CD4-positive, alpha-beta T cell treated with Interleukin-17A for 4 hours (primary cell): ENCODE measurements around the gene EXD3.
"Not testable (repeated sequence)": the region's sequence is repeated elsewhere in the genome, so short reads cannot be mapped to it uniquely, and the experiment has no call there.

ENCODE experiments used
- DNase-seq: peaks from one replicate; pipeline ENCODE4 v3.0.0-alpha.2; 2020; ENCODE audit warnings: mixed read lengths

EXD3 gene

GRCh38 chr9:137390553-137391410 lies 32.2 kb downstream of the EXD3 start:
- DNase-seq, result no peak

- no peak for DNase-seq
Measured at GRCh38 chr9:137389428-137389746, 33.6 kb downstream of the EXD3 start.

- DNase-seq, result no peak
Measured at GRCh38 chr9:137388589-137389427, 34.2 kb downstream of the EXD3 start.

GRCh38 chr9:137387891-137388560 lies 34.9 kb downstream of the EXD3 start:
- DNase-seq, result no peak

GRCh38 chr9:137387114-137387890 lies 35.7 kb downstream of the EXD3 start:
- DNase-seq, result peak; percentile 71

GRCh38 chr9:137386507-137387113 lies 36.4 kb downstream of the EXD3 start:
- DNase-seq, result peak; percentile 43

- DNase-seq, result no peak
Measured at GRCh38 chr9:137385061-137385655, 37.8 kb downstream of the EXD3 start.

GRCh38 chr9:137383784-137384756 lies 38.9 kb downstream of the EXD3 start:
- no peak for DNase-seq

- no peak for DNase-seq
Measured at GRCh38 chr9:137383081-137383783, 39.7 kb downstream of the EXD3 start.

GRCh38 chr9:137382444-137383080 lies 40.4 kb downstream of the EXD3 start:
- no peak for DNase-seq

GRCh38 chr9:137381501-137382443 lies 41.2 kb downstream of the EXD3 start:
- no peak for DNase-seq

GRCh38 chr9:137380606-137381005 lies 42.4 kb downstream of the EXD3 start:
- DNase-seq, result no peak

GRCh38 chr9:137380171-137380570 lies 42.8 kb downstream of the EXD3 start:
- DNase-seq, result no peak

- no peak for DNase-seq
Measured at GRCh38 chr9:137379761-137380161, 43.2 kb downstream of the EXD3 start.

- not testable (repeated sequence) for DNase-seq
Measured at GRCh38 chr9:137378688-137379410, 44.1 kb downstream of the EXD3 start.

- no peak for DNase-seq
Measured at GRCh38 chr9:137376386-137376785, 46.6 kb downstream of the EXD3 start.

- no peak for DNase-seq
Measured at GRCh38 chr9:137375321-137376058, 47.5 kb downstream of the EXD3 start.
